ENCODE measurements around the gene MOSMO.
"Not testable (repeated sequence)": the region's sequence is repeated elsewhere in the genome, so short reads cannot be mapped to it uniquely, and the experiment has no call there.

Gene MOSMO

GRCh38 chr16:22007509-22008214 is at the start of gene MOSMO:
Gene MOSMO, plus strand, starts transcription at chr16:22008111. Its CDS starts 191 bp downstream, at chr16:22008302.
- peak; percentile 91 for DNase-seq (ENCODE audit: low spot score)

DNA sequence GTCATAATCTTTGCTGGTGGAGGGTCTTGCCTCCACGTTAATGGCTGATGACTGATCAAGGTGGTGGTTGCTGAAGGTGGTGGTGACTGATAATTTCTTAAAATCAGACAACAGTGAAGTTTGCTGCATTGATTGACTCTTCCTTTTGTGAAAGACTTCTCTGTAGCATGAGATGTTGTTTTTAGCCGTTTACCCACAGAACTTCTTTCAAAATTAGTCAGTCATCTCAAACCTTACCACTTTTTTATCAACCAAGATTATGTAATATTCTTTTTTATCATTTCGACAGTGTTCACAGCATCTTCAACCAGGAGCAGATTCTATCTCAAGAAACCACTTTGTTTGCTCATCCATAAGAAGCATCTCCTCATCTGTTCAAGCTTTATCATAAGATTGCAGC is 48.9 kb upstream of the MOSMO start:
- no peak for DNase-seq (ENCODE audit: low spot score)

DNA sequence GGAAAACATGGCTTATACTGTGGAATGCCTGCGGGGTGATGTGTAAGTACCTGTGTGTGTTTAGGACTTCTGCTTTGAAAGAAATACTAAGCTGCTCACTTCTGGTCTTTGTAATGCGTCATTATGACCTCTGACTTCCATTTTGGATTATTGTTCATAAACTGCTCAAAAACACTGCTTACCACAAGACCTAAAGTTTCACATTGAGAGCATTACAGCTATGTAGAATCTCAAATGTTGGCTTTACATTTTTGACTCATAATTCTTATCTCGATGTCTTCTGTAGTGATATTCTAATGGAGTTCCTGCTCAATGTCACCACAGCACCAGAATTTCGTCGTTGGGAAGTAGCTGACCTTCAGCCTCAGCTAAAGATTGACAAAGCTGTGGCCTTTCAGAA is 45.4 kb upstream of the MOSMO start:
- no peak for DNase-seq (ENCODE audit: low spot score)

DNA sequence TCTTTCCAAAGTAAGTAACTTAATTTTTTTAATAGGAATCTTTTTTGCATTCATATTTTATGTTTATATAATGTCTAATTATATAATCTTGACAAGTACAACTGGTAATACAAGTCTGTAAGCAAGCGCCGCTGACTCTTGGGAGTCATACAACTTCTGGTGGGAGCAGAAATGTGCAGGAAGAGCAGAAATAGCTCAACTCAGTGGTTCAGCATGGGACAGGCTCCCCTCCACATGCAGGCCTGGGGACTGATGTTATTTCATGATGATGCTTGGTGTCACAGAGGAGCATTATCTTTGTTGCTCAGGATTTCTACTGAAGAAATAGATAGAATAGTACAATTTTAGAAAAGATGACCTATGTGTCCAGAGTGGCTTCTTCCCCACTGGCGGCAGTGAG is 44.0 kb upstream of the MOSMO start:
- DNase-seq (ENCODE audit: low spot score) = no peak

DNA sequence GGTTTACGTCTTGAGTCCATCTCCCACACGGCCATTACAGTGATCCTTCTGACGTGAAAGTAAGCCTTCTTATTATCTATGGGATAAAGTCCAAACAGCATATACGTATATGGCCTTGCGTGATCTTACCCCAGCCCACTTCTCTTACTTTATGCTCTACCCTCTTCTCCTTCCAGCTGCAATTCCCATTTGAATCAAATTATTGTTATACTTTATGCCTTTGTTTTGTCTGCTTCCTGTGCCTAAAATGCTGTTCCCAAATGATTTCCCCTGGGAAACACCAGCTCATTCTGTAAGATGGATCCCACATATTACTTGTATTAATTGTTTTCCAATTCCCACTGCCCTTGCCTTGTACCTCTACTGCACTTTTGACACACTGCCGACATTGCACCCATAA is 43.6 kb upstream of the MOSMO start:
- DNase-seq (ENCODE audit: low spot score) = no peak

GRCh38 chr16:21971856-21972255 is 36.1 kb upstream of the MOSMO start:
- no peak for DNase-seq (ENCODE audit: low spot score)

DNA sequence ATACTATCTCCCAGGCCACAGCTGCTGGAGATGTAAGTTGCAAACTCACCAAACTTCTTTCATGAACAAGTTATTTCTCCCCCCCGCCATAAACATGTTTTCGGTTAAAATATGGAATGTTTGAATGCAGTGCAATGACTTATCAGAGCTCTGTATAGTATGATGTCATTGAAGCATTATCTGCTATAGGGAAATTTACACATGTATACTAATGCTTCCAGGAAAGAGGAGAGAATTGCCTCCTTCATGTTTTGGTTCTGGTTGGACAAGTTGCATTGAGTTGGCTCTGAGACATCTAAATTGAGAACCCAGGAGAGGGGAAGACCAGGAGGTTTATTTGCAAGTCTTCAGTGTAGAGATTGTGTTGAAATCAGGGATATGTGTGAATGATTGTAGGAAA is 34.0 kb upstream of the MOSMO start:
- no peak for DNase-seq (ENCODE audit: low spot score)

- DNase-seq (ENCODE audit: low spot score) = no peak
These were observed 27.9 kb upstream of the MOSMO start for GRCh38 chr16:21980032-21980431.

DNA sequence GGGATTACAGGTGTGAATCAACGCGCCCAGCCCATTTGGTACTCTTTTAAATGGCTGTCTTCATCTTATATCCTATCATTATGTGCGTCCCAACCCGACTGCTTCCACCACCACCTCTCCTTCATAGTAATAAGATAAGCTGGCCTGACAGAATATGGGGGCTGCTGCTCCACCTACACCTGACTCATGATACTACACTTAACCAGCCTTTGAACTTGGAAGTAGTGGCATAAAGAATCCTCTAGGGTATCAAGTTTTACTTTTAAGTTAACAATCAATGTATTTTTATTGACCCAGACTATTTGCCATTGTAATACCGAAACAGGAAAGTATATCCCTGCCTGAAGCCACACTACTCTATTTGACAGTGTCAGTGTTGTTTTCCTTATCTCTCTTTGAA is 25.8 kb upstream of the MOSMO start:
- DNase-seq (ENCODE audit: low spot score) = no peak

DNA sequence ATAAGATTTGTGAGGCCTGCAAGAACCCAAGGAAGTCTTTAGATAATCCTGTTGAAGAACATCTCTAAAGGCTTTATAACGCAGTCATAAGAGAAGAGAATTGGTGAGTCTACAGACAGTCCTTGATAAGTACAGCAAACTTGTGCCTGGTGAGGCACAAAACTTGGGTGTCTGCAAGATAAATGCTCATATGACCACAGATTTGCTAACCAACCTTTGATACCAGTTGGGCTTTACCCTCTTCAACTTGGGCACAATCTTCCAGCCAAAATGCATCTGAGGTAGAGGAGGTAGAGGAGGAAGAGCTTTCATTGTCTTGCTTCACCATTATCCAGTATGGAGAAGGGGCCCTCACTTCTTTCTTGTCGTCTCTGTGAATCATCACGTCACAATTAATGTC is 23.8 kb upstream of the MOSMO start:
- no peak for DNase-seq (ENCODE audit: low spot score)

- no peak for DNase-seq (ENCODE audit: low spot score)
These were observed 22.4 kb upstream of the MOSMO start for GRCh38 chr16:21985524-21985923.

- DNase-seq (ENCODE audit: low spot score) = no peak
These were observed 21.1 kb upstream of the MOSMO start for GRCh38 chr16:21986692-21987246.

- DNase-seq (ENCODE audit: low spot score) = no peak
These were observed 20.4 kb upstream of the MOSMO start for GRCh38 chr16:21987498-21987897.

- DNase-seq (ENCODE audit: low spot score) = no peak
These were observed 18.8 kb upstream of the MOSMO start for GRCh38 chr16:21989133-21989532.

DNA sequence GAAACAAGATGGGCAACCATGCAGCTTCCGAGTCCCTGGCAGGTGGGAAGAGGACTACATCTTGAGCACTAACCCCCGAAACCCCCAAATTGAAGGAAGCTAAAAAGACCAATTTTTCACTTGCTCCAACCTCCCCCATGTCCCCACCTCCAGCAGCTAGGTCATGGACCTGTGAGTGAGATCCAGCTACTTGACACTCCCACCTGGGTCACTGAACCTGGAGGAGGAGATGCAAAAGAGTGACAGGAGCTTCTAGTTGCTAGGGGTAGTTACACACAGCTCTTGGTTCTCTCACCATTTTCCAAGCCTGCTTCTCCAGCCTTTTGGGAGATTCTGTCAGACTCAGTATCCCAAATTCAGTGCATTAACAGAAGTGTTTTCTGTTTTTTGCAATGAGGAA is 18.2 kb upstream of the MOSMO start:
- DNase-seq (ENCODE audit: low spot score) = no peak

DNA sequence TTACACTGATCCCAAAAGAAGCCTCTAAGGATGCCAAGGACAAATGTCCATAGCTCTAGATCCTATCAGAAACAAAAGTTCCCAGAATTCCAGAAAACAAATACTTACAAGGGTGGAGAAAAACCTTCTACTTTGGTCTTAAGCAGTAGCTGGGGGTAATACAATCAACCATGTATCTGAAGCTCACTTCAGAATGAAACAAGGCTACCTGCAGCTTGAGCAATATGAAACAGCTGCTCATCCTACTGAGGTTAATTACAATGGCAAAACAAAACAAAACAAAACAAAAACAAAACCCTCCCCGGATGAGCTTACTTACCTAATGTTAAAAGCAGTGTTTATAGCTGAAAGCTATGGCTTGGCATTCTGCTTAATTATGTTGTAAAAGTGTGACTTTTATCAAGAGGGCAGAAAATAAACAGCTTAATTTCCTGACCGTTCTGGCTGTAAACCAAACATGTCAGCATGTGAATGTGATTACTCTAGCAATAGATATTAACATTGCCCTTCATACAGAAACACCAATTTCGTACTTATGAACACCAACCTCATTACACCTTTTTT is 17.4 kb upstream of the MOSMO start:
- DNase-seq (ENCODE audit: low spot score) = no peak

- no peak for DNase-seq (ENCODE audit: low spot score)
These were observed 16.3 kb upstream of the MOSMO start for GRCh38 chr16:21991621-21992020.

DNA sequence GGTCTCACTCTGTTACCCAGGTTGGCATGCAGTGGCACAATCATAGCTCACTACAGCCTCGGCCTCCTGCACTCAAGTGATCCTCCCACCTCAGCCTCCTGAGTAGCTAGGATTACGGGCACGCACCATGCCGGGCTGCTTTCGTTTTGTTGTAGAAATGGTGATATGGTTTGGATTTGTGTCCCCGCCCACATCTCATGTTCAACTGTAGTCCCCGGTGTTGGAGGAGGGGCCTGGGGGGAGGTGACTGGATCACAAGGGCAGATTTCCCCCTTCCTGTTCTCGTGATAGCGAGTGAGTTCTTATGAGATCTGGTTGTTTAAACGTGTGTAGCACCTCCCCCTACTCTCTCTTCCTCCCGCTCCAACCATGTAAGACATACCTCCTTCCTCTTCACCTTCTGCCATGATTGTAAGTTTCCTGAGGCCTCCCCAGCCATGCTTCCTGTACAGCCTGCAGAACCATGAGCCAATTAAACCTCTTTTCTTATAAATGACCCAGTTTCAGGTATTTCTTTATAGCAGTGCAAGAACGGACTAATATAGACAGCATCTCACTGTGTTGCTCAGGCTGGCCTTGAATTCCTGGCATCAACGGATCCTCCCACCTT is 12.9 kb upstream of the MOSMO start:
- no peak for DNase-seq (ENCODE audit: low spot score)

GRCh38 chr16:21996923-21997696 is 10.8 kb upstream of the MOSMO start:
- no peak for DNase-seq (ENCODE audit: low spot score)

GRCh38 chr16:21997697-21998480 is 10.0 kb upstream of the MOSMO start:
- no peak for DNase-seq (ENCODE audit: low spot score)

- peak; percentile 56 for DNase-seq (ENCODE audit: low spot score)
These were observed 6.3 kb upstream of the MOSMO start for GRCh38 chr16:22001591-22001990.

- not testable (repeated sequence) for DNase-seq (ENCODE audit: low spot score)
These were observed 5.9 kb upstream of the MOSMO start for GRCh38 chr16:22002047-22002446.

Data from AG08396 (cell line).